Activated CD4-positive, alpha-beta T cell treated with anti-CD3 and anti-CD28 coated beads, Interleukin-10, Interleukin-2, amounts not matched to agents 100 ng/mL and 50 ng/mL, durations not matched to agents 16 hours and 8 hours (primary cell): ENCODE results near the gene NFYC.
A peak's percentile ranks its signal among the peaks of the same experiment; 100 is the strongest.

ENCODE experiments used
- DNase-seq: peaks from one replicate; pipeline ENCODE4 v3.0.0-alpha.2; 2020

The NFYC gene

DNA sequence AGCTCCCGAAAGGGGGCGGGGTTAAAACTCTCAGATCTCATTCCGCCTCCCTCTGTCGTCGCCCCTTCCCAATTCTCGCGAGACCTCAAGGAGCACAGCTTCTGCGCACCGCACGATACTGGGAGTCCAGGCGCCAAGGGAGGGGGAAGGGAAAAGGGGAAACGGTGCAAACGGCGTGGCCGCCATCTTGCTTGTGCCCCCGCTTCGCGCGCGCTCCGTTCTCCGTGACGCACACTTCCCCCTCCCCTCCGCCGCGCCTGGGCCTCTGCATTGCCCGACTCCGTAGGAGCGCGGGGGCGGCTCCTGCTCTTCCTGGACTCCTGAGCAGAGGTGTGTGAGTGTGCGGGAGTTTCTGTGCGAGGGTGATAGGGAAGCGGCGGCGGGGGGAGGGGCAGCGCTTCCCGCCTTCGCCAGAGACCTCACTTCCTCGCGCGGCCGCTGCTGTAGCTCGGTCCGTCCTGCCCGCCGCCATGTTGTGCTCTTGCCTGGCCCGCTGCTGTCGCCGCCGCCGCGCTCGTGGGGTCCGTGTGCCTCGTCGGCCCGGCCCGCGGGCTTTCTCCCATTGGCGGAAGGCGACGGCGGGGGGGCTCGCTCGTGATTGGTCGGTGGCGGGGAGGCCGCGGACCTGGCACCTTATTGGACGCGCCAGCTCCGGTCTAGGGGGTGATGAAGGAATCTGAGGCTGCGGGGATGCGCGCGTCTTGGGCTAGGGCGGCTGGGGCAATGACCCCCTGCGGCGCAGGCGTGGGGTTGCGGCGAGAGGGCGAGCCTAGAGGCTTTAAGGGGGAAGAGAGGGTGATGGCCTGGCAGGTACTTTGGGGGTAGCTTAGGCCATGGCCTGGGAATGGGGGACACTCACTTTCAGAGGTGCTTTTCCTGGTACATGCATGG lies at the start of gene NFYC:
TSS of gene NFYC (plus strand) at position 167 of the 891 bp plus-strand sequence. CDS start 47,140 bp downstream, outside the sequence.
- DNase-seq, result peak; percentile 99

- DNase-seq, result no peak
Measured at GRCh38 chr1:40645118-40645680, 46.3 kb upstream of the NFYC start.

DNA sequence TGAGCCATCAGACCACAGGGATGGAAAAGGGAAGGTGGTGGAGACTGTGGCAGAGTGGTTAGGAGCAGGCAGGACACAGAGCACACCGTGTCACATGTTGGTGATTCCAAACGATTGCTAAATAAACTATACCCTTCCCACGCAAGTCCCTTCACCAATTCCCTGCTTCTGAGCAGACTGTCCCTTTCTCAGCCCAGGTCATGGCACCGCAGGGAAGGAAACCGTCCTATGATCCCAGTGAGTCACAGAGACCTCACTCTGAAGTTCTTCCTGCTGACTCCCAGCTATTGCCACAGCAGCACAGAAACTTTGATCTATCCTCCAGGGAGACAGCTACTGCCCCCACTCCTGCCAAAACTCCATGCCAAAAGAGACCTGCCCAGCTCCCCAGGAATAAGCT lies 45.2 kb upstream of the NFYC start:
- no peak for DNase-seq

DNA sequence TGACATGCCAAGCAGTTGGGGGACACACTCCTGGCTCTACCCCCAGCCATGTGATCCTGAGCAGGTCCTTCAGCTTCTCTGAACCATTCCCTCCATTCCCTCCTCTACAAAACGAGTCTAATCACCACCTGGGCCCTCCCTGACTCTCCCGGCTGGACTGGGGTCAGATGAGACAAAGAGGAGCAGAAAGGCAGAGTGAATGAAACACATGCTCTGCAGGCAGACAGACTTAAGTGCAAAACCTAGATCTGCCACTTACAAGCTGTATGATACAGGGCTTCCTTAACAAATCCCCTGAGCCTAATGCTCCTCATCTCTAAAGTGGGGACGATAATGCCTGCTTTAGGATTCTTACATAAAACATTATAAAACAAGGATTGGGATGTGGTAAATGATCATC lies 43.3 kb upstream of the NFYC start:
- no peak for DNase-seq

GRCh38 chr1:40648928-40649591 lies 42.4 kb upstream of the NFYC start:
- DNase-seq, result no peak

DNA sequence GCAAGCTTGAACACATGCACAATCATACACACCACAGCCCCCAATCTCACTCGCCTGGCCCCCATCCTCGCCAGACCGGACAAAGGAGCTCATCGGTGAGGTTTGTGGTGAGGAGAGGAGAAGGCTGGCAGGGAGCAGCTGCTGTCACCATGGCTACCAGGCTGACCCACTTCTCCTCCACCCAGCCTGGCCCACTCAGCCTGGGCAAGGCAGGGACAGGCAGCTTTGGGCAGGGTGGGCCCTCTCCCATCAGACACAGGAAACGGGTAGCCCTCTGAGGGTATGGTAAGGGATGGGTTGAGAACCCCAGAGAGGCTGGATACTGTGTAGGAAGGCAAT lies 41.9 kb upstream of the NFYC start:
- DNase-seq, result no peak

GRCh38 chr1:40650075-40650474 lies 41.4 kb upstream of the NFYC start:
- DNase-seq, result no peak

GRCh38 chr1:40651138-40651857 lies 40.2 kb upstream of the NFYC start:
- no peak for DNase-seq

DNA sequence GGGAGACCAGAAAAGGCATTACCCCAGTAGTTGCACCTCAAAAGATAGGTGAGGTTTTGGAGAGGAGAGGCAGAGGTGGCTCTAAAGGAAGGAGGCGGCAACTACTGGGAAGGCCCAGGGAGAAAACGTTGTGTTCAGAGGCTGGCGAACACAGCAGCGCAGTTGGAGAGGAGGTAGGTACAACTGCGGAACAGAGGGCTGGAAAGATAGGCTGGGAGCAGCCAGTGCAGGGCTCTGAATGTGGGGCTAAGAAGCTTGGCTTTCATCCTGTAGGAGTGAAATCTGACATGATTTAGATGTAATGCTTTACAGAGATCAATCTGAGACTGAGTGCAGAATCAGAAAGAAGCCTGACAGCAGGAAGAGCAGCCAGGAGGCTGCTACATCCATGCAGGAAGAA lies 39.0 kb upstream of the NFYC start:
- DNase-seq, result no peak

GRCh38 chr1:40652979-40653378 lies 38.5 kb upstream of the NFYC start:
- no peak for DNase-seq

GRCh38 chr1:40653851-40654537 lies 37.5 kb upstream of the NFYC start:
- DNase-seq, result no peak

GRCh38 chr1:40657046-40657445 lies 34.5 kb upstream of the NFYC start:
- DNase-seq, result no peak

- DNase-seq, result no peak
Measured at GRCh38 chr1:40658751-40659648, 32.5 kb upstream of the NFYC start.

DNA sequence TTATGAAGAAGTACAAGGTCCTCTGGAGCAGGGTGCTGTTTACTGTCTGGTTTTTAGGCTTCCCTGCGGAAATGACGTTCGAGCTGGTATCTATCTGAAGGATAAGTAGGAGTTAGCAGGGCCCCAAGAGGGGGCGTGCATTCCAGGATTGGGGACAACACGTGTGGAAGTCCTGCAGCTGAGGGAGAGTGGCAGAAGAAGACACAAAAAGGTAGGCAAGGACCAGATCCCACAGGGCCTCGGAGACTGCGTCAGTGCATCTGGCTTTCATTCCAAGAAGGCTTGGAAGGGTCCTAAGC lies 31.9 kb upstream of the NFYC start:
- no peak for DNase-seq

DNA sequence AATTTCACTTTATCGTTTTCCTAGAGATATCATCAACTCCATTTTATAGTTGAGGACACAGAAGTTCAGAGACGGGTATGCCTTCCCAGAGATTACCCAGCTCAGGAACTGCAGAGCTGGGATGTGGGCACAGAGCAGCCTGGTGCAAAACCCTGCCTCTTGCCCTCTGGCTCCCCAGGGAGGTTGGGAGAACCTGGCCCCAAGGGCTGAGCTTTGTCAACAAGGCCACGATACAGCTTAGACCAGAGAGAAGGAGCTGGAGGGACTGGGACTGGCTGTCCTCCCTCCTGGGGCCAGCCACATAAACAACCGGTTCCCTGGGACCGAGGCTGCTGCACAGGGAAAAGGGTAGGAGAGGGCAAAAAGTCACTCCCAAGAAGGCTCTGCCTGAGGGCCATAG lies 29.8 kb upstream of the NFYC start:
- no peak for DNase-seq

GRCh38 chr1:40662151-40662550 lies 29.4 kb upstream of the NFYC start:
- no peak for DNase-seq

- DNase-seq, result peak; percentile 62
Measured at GRCh38 chr1:40662864-40663263, 28.6 kb upstream of the NFYC start.

DNA sequence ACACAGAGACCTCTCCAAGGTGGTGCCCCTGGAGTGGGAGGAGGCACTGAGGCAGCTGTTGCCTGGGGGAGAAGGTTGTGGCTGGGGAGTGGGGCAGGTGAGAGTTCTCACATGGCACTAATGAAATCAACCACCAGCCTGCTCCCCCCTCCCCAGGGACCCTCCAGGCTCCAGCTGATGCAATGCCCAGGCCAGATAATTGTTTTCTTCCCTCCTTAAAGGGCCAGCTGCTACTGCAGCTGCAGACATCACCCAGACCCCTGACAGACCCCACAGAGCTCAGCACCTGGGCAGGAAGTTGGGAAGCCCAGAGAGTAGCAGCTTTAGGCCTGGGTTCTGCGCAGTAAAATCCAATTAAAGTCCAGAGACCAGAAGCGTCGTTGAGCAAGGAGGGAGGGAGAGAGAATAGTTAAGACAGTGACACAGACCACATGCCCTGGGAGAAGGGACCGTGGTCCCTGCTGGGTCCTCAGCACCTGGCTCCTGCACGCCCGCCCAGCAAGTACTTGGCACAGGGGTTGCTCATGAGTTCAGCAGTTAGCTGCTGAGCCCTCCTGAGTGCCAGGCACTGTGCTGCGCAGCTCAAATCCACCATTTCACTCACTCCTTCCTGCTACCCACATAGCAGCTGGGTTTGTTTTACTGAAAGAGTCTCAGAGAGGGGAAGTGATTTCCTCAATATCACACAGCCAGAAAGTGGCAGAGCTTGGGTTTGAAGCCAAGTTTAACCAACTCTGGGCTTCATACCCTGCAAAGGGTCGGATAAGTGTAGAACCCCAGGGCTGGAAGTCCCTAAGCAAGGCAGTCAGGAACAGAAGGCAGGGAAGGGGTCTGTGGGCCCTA lies 28.0 kb upstream of the NFYC start:
- DNase-seq, result no peak

GRCh38 chr1:40664167-40664537 lies 27.4 kb upstream of the NFYC start:
- no peak for DNase-seq

- DNase-seq, result no peak
Measured at GRCh38 chr1:40664791-40665190, 26.7 kb upstream of the NFYC start.
